Measurements from ENCODE around the gene DAPP1. TPM values are rescaled to one million over a fixed set of nuclear protein-coding genes. Genes with fewer than 3 reads are reported as not detected.

The DAPP1 gene
- polyA plus RNA-seq, 3 donors, result 63.1 to 125 (median 87.2) TPM

GRCh38 chr4:99875071-99875470 lies 58.4 kb downstream of the DAPP1 start:
- Mint-ChIP-seq H3K4me1 (peaks cover 1% of the 10 kb centered on the region), H3K4me3 (no peak overlapping the region), H3K27ac (peak overlapping the region in 1 of 7 donors; percentile 11), H3K36me3 (peaks cover 49 to 60% of the 10 kb centered on the region in 2 donors), H3K9me3 (no peaks in the 10 kb centered on the region), H3K27me3 (ENCODE audit: low read depth in 3 of 3) (no peaks in the 10 kb centered on the region)
- no peak for DNase-seq
- no peak overlapping the region for H3K4me3 ChIP-seq (replicated peaks in 1 of 3; ENCODE audit: low read depth in 2 of 3, low read length in 3 of 3)
- intact Hi-C loops (cut with micrococcal nuclease), result no loop called here
- no peaks in the 10 kb centered on the region for H3K79me2 ChIP-seq (ENCODE audit: insufficient read depth, low read length)
- H2AFZ ChIP-seq (ENCODE audit: insufficient read depth, low read depth, low read length, poor library complexity, severe bottlenecking), result no peak overlapping the region
- H3K27ac ChIP-seq (ENCODE audit: low read depth in 1 of 2, low read length in 2 of 2), result peak overlapping the region in 1 of 2 donors; percentile 23
- peaks cover 2 to 6% of the 10 kb centered on the region in 2 donors for H3K4me1 ChIP-seq (ENCODE audit: control insufficient read depth in 1 of 2, insufficient read depth in 2 of 2, low read length in 2 of 2)
- no peaks in the 10 kb centered on the region for H3K27me3 ChIP-seq (ENCODE audit: control insufficient read depth in 2 of 2, insufficient read depth in 2 of 2, low read length in 2 of 2)
- no peaks in the 10 kb centered on the region for H3K9me3 ChIP-seq (replicated peaks in 1 of 2; ENCODE audit: control insufficient read depth in 1 of 2, insufficient read depth in 1 of 2, low read length in 2 of 2)
- TF ChIP-seq CTCF (IDR thresholded peaks at IDR 0.05), result no peak
- peaks cover 35 to 91% of the 10 kb centered on the region in 2 donors for H3K36me3 ChIP-seq (replicated peaks in 1 of 2; ENCODE audit: control insufficient read depth in 1 of 2, insufficient read depth in 2 of 2, low read length in 2 of 2)
- no peak overlapping the region for H3K4me2 ChIP-seq (replicated peaks; ENCODE audit: extremely low read depth, low read length, poor library complexity, severe bottlenecking)
- H4K20me1 ChIP-seq (ENCODE audit: insufficient read depth, low read length), result peaks cover 4% of the 10 kb centered on the region
- H3K9ac ChIP-seq (ENCODE audit: insufficient read depth, low read length, poor library complexity, severe bottlenecking), result no peak overlapping the region

- Mint-ChIP-seq H3K27ac (peak overlapping the region in 1 of 7 donors; percentile 5), H3K4me1 (peaks cover 4% of the 10 kb centered on the region), H3K9me3 (no peaks in the 10 kb centered on the region), H3K36me3 (peaks cover 51 to 61% of the 10 kb centered on the region in 2 donors), H3K27me3 (ENCODE audit: low read depth in 3 of 3) (no peaks in the 10 kb centered on the region), H3K4me3 (no peak overlapping the region)
- no peak for TF ChIP-seq CTCF (IDR thresholded peaks at IDR 0.05)
- H3K27ac ChIP-seq (ENCODE audit: low read depth in 1 of 2, low read length in 2 of 2), result peak overlapping the region in 1 of 2 donors; percentile 22
- H3K4me2 ChIP-seq (replicated peaks; ENCODE audit: extremely low read depth, low read length, poor library complexity, severe bottlenecking), result no peak overlapping the region
- H4K20me1 ChIP-seq (ENCODE audit: insufficient read depth, low read length), result no peaks in the 10 kb centered on the region
- H3K4me1 ChIP-seq (ENCODE audit: control insufficient read depth in 1 of 2, insufficient read depth in 2 of 2, low read length in 2 of 2), result peaks cover 2 to 6% of the 10 kb centered on the region in 2 donors
- intact Hi-C loops (cut with micrococcal nuclease), result no loop called here
- no peak overlapping the region for H3K9ac ChIP-seq (ENCODE audit: insufficient read depth, low read length, poor library complexity, severe bottlenecking)
- WGBS (ENCODE audit: insufficient coverage), result no CpG with 5 or more reads among the region's 3 CpGs
- no peak for DNase-seq
- H3K79me2 ChIP-seq (ENCODE audit: insufficient read depth, low read length), result no peaks in the 10 kb centered on the region
- no peaks in the 10 kb centered on the region for H3K27me3 ChIP-seq (ENCODE audit: control insufficient read depth in 2 of 2, insufficient read depth in 2 of 2, low read length in 2 of 2)
- H3K4me3 ChIP-seq (replicated peaks in 1 of 3; ENCODE audit: low read depth in 2 of 3, low read length in 3 of 3), result no peak overlapping the region
- H3K9me3 ChIP-seq (replicated peaks in 1 of 2; ENCODE audit: control insufficient read depth in 1 of 2, insufficient read depth in 1 of 2, low read length in 2 of 2), result no peaks in the 10 kb centered on the region
- no peak overlapping the region for H2AFZ ChIP-seq (ENCODE audit: insufficient read depth, low read depth, low read length, poor library complexity, severe bottlenecking)
- H3K36me3 ChIP-seq (replicated peaks in 1 of 2; ENCODE audit: control insufficient read depth in 1 of 2, insufficient read depth in 2 of 2, low read length in 2 of 2), result peaks cover 45 to 93% of the 10 kb centered on the region in 2 donors
These were observed 60.3 kb downstream of the DAPP1 start for GRCh38 chr4:99876946-99877345.
